GM19463 (cell line): Measurements from ENCODE around the gene CFAP77.

Source experiments
- ATAC-seq: cut with Tn5 transposase; IDR thresholded peaks from one replicate; pipeline ENCODE4 v1.9.1; 2021; ENCODE audit warnings: mild to moderate bottlenecking, moderate library complexity; ENCODE audit not compliant: unreplicated experiment

Gene CFAP77

DNA sequence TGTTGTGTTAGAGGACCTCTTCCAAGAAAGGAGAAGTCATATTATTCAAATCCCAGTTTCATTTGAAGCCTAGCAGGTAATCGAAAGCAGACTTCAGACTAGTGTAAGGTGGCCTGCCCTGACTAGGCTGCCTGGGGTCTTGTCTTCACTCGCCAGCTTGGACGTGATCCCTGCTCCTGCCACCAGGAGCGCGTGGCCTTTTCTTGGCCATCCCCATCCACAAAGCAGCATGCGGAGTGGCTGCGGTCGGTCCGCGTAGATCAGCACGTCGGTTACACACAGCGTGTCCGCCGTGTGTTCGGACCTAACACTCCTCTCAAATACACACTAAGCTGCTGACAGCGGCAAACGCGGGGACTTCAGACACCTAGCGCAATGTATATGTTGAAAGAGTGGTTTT lies 37.3 kb downstream of the CFAP77 start:
- ATAC-seq: no peak

DNA sequence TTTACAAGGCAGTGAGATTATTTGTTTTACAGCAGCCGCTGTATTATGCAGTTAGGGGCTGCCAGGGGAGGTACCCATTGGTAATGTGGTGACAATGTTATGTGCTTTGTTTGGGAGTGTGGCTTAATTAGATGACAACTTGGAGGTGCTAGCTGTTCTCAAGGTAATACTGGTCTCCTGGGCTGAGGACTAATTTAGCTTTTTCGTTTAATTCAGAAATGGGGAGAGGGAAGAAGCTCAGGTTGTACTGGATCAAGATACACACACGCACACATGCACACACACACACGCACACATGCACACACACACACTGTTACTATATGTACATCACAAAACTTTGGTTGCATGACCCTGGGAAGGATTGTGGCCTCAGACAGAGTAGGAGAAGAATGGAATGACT lies 37.9 kb downstream of the CFAP77 start:
- no peak for ATAC-seq

DNA sequence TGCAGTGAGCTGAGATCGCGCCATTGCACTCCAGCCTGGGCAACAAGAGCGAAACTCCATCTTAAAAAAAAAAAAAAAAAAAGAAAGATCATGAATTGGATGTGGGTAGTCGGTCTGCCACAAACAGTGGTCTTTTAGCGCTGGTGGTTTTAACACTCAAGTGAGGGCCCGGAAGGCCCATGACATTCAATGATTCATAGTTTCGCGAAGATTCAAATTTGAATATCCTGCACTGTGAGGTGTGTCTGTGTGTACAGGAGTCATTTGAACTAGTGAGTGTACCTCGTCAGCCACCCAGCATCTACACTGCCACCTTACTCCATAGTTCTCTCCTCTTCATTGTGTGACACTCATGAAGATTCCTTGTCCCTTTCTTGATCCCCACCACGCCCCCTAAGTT lies 41.3 kb downstream of the CFAP77 start:
- no peak for ATAC-seq

DNA sequence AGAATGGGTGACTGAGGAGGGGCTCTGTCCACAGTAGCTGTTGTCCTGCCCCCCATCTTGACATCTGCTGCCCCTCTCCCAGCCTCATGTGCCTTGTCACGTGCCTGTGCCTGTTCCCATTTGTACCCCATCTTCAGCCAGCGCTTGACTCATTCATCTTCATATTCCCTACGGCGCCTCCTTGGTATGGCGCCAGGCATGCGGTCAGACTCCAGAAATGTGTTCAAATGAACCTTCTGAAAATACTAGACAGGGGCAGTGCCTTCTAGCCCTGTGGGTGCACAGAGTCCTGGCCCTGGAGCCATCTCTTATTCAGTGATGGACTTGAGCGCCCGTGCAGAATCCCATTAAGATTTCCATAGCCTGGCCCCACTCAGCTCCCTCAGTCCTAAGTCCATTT lies 46.2 kb downstream of the CFAP77 start:
- no peak for ATAC-seq

DNA sequence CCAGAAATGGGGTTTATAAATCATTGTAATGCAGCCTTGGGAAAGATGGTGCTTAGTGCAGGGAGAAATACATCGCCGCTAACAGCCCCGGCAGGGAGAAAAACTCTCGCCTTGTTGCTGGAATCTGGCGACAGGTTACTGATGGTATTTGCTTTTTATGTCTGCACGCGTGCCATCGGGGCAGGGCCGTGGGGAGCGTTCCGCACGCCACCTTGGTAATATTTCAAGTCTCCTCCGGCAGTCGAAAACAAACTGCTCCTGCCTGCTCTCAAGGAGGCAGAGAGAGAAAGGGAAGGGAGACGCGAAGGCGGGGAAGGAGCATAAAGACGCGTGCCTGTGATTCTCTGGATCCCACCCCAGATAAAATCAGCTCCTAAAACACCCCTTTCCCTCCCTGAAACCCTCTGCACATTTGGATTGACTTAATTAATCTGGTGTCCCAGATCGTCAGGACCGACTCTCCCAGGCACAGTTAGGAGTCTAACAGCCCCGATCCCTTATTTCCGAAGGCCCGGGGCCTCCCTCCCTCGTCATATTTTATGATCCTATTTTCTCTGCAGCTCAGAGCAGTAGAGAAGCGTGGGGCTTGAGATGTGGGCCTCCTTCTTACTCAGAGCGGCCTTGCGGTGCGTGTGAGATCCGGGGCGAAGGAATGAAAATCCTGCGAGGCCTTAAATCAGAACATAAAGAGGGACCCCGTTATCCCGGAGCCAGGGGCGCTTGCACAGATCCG lies 47.7 kb downstream of the CFAP77 start:
- no peak for ATAC-seq

DNA sequence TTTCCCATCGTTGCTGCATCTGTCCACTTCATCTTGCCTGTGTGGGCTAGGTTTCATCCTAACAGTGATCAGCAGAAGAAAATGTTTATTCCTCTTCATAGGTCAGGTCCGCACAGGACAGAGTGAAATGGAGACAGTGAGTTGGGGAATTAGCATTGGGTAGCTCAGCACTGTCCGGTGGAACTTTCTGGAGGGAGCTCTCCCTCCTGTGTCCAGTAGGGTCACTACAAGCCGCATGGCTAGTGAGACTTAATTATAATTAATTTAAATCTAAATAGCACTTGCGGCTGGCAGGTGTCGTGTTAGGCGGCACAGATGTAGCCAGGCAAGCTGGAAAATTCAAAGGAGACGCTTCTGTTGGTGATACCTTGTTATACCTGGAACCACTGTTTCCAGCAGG lies 48.4 kb downstream of the CFAP77 start:
- no peak for ATAC-seq

DNA sequence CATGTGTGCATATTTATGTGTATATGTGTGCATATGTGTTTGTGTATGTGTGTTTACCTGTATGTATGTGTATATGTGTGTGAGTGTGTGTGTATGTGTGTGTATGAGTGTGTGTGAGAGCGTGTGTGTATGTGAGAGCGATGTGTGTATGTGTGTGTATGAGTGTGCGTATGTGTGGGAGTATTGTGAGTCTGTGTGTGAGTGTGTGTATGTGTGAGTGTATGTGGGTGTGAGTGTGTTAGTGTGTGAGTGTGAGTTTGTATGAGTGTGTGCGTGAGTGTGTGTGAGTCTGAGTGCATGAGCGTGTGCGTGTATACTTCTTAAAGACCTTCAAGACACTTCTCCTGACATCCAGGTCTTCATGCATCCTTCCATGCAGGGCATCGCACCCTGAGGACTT lies 49.6 kb downstream of the CFAP77 start:
- ATAC-seq: no peak

DNA sequence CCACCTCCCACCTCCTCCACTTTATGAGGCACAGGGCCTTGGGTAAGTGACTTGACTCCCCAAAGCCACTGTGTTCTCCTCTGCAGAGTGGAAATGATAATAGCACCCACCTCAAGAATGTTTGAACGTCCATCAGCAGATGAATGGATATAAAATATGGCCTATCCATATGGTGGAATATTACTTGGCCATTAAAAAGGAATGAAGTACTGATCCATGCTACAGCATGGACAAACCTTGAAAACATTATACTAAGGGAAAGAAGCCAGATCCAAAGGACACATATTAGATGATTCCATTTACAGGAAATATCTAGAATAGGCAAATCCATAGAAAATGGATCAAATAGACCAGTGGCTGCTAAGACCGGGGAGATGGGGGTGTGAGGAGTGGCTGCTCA lies 50.2 kb downstream of the CFAP77 start:
- ATAC-seq: no peak

DNA sequence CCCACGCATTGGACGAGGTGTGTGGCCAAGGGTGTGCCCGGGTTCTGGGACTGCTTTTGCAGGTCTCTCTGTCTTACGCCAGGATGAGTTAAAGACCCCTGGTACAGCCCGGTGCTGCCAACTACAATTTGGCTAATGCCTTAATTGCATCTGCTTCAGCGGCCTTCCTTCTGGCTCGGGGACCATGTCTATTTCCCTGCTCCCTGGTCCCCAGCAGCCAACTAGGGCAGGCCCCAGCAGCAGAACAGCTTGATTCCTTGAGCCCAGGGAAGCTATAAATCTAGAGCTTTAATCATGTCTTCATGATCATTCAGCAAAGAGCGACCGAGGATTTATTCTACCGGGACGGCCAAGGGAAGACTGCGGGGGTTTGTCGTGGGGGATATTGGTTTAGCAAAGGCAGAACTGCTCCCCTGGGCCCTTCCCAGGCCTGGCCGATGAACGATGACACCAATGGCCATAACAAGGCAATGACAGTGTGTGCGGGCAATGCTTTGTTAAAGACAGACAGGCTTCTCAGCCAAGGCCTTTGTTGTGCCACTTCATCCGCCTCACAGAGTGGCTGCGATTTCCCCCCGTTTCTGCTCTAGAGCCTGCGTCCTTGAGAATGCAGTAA lies 51.4 kb downstream of the CFAP77 start:
- no peak for ATAC-seq

DNA sequence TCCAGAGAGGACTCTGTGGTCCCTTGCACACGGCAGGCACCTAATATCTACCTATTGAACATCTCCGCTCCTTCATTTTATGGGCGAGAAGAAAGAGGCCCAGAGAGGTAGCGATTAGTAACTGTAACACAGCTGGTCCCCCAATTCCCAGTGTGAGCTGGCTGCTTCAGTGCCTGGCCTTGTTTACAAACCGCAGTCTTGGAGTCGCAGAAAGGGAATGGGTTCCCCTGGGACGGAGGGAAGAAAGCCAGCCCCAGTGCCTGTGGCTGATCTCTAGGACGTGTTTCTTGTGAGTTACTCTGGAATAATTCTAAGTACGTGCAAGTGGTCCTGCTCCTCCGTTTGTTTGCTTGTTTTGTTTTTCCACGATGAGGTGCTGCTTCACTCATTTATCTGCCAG lies 52.0 kb downstream of the CFAP77 start:
- no peak for ATAC-seq

DNA sequence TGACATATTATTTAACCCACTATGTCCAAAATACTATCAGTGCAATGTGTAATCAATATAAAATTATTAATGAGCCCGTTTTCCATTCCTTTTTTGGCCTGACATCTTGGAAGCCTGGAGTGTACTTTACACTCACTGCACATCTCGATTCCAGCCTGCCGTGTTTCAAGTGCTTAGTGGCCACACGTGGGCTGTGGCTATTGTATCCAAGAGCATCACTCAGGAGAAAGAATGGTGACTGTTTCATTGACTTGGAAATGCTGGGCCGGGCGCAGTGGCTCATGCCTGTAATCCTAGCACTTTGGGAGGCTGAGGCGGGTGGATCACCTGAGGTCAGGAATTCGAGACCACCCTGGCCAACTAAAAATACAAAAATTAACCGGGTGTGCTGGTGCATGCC lies 54.5 kb downstream of the CFAP77 start:
- ATAC-seq: no peak

DNA sequence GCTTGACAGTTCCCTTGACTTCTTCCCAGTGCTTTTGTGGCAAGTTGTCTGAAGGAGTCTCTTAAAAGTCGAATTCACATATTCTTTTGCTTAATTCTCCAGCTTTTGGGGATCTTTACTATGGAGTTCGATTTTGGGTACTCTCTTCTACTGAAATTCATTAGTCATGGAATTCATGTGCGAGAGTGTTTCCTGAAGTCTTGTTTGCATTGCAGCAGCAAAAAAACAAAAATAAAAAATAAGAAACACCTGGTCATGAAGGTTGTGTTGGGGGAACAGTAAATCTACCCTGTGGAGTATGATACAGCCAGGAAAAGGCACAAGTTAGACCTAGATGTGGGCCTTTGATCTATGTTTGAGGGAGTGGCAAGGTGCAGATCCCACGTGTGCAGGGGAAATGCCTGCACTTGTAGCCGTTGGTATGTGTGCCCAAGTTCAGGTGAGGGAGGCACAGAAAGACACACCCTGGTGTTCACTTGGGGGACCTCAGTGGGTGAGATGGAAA lies 55.2 kb downstream of the CFAP77 start:
- no peak for ATAC-seq

DNA sequence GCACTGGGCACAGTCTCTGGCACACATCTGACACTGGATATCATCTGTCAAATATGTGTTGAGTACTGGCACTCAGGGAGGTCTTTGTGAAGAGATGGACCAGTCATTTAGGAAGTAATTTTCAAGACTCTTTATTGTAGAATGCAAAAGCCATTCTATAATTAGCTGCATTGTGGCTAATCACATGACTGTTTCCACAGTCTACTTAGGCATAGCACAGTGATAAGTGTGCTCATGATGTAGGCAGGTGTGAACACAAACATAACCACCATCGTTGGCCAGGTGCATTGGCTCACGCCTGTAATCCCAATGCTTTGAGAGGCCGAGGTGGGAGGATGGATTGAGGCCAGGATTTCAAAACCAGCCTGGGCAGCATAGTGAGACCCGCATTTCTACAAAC lies 62.2 kb downstream of the CFAP77 start:
- ATAC-seq: no peak

DNA sequence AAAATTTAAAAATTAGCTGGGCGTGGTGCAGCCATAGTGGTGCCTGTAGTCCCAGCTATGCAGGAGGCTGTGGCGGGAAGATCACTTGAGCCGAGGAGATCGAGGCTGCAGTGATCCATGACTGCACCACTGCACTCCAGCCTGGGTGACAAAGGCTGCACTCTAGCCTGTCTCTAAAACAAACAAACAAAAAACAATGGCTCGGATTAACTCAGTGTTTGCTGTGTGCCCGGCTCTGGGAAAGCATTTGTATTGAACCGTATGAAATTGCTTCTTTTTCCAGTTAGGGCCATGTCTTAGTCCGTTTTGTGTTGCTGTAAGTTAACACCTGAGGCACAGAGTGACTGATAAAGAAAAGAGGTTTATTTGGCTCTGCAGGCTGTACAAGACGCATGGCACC lies 62.6 kb downstream of the CFAP77 start:
- no peak for ATAC-seq

DNA sequence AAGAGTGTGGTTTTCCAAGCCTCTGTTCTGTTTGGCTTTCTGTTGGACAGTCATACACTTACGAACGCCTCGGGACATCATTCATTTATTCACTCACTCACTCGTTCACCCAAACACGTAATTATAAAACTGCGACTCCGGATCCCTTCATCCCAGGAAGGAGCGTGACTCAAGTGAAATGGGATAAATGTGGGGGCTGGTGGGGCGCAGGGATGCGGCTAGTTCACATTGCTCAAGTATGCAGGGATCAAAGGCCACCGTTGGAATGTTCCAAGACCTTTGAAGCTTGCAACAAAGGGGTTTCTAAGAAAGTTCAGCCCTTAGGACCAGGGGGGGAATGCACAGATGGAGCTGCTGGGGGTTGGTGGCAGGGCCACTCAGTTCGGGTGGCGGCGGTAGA lies 64.2 kb downstream of the CFAP77 start:
- no peak for ATAC-seq

DNA sequence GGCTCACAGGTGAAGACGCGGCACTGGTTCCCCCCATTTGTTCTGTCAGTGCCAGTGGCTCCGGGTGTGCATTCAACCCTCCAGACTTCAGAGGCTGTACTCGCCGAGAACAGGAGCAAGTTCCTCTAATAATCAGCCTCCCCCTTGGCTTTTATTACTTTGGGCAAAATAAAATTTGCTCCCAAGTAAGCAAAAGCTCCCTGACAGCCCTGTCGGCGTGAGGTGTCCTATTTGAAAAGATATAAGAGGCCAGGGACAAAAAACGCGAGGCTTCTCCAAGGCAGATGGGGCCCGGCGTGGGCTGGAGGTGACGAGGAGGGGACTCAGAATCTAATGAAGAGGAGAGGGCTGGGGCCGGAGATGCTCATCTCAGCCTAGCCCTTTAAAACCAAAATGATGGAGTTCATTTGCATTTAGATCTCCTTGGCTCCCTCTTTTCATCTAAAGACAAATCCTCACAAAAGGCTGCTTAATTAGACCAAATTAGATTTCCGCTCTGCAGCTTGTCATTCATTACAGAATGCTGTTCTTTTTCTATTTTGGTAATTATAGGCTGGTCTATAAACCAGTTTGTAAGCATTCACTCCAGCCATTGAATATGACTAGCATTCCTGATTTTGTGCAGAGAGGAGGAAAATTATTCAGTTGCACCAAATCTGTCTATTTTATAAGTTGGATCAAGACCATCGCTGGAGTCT lies 68.5 kb downstream of the CFAP77 start:
- ATAC-seq: no peak

DNA sequence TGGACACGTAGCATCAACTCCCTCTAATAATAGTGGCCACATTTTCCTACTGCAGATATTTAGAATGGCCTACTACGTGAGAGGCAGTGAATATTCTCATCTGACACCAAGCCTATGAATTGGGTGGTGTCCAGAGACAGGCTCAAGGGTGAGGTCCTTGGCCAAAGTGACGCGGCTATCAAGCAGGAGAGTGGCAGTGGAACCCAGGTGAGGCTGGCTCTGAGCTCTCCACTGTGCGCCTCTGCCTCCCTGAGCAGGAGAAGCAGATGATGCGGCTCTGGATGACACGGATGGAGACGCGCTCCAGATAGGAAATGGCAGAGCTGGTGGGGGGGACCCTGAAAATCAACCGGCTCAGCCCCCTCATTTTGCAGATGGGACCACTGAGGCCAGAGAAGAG lies 69.7 kb downstream of the CFAP77 start:
- no peak for ATAC-seq

DNA sequence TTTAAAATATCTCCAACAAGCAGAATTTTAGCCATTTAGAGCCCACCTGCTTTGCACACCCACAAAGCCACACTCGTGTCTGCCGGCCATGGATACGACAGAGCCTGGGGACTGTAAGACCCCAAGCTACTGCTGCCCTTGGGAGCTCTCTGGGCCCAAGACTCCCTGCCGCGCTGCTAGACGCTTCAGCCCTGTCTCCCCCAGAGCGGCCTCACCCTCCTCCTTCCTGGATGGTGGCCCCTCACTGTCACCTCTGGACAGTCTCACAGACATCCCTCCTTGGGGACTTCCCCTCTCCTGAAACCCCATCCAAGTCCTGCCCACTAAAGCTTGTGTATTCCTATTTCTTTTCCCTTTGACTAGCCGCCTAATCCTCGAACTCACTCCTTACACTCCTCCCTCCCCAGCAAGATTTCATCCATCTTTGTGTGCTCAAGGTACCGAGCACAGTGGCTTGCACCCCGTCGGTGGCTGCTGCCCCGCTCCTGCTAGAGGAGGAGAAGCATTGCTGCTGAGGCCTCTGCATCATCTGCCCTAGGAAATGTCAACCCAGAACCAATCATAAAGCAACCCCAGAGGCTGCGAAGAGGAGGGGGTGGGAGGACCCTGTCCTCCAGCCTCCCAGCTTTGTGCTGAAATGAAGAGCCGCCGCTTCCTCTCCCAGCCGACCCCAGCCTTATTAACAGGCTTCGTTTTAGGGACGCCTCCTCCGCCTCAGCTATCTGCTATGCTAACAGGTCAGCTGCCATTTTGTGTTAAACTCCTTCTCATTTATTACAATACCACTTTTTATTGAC lies 71.2 kb downstream of the CFAP77 start:
- ATAC-seq: no peak

DNA sequence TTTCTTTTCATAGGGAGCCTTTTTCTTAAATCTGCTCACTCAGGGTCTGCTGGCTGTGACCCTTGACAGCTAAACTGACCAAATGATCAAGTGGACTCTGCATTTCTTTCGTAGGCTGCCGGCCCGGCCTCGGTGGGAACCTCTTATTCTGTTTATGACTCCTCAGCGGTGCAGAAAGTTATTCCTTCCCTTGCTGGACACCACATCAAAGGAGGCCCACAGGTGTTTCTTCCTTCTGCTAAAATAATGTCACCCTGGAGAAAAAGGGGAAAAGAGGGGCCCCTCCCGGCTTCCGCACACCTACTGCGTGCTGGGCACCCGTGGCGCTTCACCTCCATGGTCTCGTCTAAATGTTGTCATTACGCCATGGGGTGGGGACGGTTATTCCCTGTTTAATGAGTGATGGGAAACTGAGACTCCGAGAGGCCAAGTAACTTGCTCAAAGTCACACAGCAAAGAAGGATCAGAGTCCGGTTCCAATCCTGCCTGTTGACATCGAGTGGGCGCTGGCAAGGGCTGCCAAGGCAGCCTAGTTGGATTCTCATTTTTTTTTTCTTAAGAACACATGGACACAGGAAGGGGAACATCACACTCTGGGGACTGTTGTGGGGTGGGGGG lies 72.3 kb downstream of the CFAP77 start:
- no peak for ATAC-seq

DNA sequence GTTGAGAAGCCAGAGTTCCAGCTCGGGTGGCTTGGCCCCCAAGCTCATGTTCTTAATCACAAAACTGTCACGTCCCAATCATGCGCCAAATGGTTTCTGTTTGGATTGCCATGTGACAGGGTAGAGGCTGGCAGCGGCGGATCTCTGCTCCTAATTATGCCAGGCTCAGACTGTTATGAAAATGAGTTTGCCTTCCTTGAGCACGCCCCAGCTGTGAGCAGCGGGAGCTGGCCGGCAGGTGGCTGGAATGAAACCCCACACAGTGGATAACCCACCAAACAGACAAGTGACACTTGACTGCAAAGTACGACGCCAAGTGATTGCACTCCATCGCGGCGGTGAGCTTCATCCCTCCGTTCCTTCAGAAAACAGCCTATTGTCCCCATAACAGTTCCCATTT lies 75.4 kb downstream of the CFAP77 start:
- no peak for ATAC-seq
